Sigmoid colon (tissue), 4 donors: Measurements from ENCODE around the gene PRRT4.

Experiments used
- CTCF ChIP-seq, 4 experiments: fragments of 450-650 bp in 3 of 4; fragments of 200-600 bp in 1 of 4; IDR thresholded peaks; one replicate each; pipeline ENCODE4 v1.5.1; 2016 to 2019; ENCODE audit warnings: antibody characterized with exemption in 4 of 4, mild to moderate bottlenecking in 3 of 4, moderate library complexity in 2 of 4
- EP300 ChIP-seq, 4 donors: sonication (generic); formaldehyde crosslinking; IDR thresholded peaks; one replicate each; pipeline ENCODE4 v1.6.1; 2017; ENCODE audit warnings: antibody characterized with exemption in 4 of 4
- POLR2A ChIP-seq, 2 donors: fragments of 450-650 bp; IDR thresholded peaks; one replicate each; pipeline ENCODE4 v1.6.1; 2016; ENCODE audit warnings: antibody characterized with exemption in 2 of 2, mild to moderate bottlenecking in 2 of 2, moderate library complexity in 2 of 2
- POLR2AphosphoS5 ChIP-seq, 4 donors: sonication (generic); formaldehyde crosslinking; IDR thresholded peaks; one replicate each; pipeline ENCODE4 v1.6.1; 2017; ENCODE audit warnings: antibody characterized with exemption in 4 of 4

- TF ChIP-seq CTCF (IDR thresholded peaks at IDR 0.05) (no peak), POLR2A (IDR thresholded peaks at IDR 0.05) (no peak), POLR2AphosphoS5 (IDR thresholded peaks at IDR 0.05) (no peak), EP300 (IDR thresholded peaks at IDR 0.05) (no peak)
Measured at GRCh38 chr7:128392446-128393327, 31.2 kb upstream of the PRRT4 start.
